Activated CD8-positive, alpha-beta memory T cell treated with anti-CD3 and anti-CD28 coated beads, Interleukin-2, amount 50 U/mL, for 1 hour (primary cell): ENCODE results near the gene ANKRD22.
"Not testable (repeated sequence)": the region's sequence is repeated elsewhere in the genome, so short reads cannot be mapped to it uniquely, and the experiment has no call there.

ENCODE experiments used
- DNase-seq: peaks from one replicate; pipeline ENCODE4 v3.0.0-alpha.2; 2020; ENCODE audit errors: extremely low read depth

ANKRD22 gene

DNA sequence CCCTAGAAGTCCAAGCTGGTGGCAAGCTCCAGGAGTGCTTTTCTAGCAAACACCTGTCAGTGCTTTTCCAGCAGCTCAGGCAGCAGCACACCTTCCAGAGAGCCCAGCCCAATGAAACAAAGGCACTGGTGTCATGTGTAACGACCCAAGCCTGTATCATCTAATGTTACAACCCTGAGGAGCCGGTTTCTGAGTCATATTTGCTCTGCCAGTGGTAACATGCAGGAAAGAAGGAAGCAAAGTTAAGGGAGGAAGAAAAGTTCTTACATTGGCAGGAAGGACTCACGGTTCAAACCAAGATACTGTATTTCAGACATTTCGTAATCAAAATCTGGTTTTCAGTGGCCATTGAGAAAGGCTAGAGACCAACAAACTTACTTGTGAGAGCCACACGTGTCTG is at the start of gene ANKRD22:
Gene ANKRD22, minus strand, starts transcription at position 139 of the 400 bp plus-strand sequence. CDS start 237 bp downstream, outside the sequence.
- no peak for DNase-seq

DNA sequence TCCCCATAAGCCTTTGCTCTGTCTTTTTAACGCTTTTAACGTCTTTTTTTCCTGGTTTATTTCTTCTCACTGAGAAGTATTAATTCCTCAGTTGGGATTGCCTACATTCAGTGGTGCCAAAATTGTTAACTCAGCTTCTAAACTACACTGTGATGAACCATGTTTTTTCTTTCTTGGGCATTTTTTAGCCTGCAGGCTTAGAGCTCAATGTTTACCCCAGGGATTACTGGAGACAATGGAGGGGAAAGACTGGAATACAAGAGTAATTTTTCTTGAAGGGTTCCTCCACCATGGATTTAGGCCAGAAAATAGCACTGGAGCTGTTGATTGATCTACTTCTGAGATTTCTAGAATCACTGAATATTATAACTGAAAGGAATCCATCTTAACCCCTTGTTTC is 48.2 kb upstream of the ANKRD22 start:
- no peak for DNase-seq

DNA sequence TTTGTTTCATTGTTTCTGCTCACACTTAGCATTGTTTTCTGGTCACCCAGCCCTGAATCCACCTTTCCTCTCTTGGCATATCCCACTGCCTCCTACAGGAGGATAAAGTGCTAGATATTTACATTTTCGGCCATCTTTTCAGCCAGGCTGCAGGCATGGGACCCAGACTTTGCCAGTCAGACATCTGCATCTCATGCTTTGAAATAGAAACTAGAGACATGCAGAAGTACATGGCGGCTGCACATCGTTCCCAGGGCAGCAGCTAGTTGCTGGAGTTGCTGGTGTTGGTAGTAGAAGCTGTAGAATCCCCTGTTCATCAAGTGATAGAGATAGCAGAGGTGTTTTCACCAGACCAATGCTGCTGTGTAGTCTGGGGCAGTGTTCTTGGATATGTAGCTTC is 47.1 kb upstream of the ANKRD22 start:
- no peak for DNase-seq

DNA sequence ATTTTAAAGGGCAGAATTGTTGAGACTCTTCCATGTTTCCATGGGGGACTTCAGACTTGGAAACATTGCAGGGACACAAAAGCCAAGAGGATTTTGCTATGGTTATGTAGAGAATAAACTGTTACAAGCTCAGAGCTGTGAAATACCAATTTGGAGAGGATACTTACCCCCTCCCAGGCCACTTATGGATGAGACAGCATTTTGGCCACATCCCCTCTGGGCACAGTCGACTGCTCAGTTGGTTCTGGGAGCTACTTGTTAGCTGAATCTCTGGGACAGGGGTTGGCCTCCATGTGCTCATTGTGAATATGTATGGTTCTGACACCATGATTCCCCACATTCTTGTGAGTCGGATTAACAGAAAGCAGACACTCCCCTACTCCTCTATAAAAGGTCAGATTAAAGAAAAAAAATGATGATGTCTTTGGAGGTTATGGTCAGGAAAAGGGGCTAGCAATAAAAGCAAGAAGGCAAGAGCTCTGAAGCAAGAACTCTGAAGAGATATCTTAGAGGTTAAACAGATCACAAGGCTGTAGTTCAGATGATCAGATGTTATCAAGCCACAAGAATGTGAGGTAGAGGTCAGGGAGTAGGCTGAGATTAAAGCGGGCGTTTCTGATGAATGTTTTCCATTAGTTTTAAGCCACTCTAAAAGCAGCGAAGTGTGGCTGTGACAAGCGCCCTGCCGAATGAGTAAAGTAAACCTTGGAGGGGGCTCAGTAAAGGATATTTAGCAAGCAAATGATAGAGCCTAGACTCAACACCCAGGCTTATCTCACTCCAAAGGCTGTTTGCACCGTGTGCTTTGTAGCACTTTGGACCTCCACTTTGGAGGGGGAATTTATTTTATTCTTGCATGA is 45.6 kb upstream of the ANKRD22 start:
- DNase-seq, result no peak

DNA sequence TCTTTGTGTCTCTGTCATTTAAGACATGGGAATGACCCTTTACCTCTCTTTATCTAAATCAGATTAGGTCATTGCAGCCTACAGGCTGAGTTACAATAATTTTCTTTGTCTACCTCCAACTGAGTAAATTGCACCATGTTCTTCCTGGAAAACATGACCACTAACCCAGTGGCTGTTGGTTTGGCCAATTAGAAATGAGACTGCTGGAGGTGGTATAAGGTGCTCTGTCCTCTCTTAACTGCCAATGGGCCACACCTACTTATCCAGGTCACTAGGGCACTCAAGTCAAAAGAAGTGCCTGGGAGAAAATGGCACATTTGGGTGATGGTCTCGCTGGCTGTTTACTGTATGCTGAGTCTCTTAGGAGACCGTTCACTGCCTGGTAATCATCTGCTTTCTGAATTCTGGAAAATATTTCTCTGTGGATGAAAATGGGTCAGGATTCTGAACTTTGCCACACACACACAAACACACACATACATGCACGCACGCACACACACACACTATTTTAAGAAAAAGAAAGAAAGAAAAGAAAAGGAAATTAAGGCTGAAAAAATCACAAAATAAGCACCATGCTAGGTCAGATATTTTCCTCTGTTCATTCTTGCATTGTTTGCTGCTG is 44.8 kb upstream of the ANKRD22 start:
- DNase-seq, result no peak

DNA sequence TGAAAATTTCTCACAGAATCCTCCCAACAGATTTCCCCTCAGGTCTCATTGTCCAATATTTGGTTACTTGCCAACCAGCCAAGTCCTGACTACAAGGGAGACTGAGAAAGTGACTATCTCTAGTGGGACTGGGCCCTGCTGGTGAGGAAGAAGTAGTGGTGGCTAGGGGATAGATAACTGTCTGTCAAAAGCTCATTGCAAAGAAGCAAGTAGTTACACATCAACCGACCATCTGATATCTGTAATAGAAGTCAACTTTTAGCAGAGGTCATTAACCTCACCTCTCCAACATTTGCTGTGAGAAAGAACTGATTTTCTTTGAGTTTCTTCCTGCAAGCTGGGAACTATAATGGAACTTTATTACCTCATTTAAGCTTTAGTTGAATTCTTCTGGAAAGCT is 43.6 kb upstream of the ANKRD22 start:
- DNase-seq, result no peak

DNA sequence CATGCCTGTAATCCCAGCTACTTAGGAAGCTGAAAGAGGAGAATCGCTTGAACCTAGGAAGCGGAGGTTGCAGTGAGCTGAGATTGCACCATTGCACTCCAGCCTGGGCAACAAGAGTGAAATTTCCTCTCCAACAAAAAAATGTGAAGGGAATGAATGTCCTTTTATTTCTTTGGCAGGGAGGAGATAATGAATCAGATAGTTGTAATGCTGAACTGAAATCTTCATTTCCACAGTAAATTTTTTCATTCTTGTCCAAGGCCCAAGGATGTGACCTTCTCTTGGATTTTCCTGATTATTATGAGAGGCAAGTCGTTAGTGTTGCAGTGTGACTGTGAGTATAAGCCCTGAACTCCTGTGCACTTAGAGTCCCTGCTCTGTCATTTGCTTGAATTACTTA is 42.0 kb upstream of the ANKRD22 start:
- no peak for DNase-seq

DNA sequence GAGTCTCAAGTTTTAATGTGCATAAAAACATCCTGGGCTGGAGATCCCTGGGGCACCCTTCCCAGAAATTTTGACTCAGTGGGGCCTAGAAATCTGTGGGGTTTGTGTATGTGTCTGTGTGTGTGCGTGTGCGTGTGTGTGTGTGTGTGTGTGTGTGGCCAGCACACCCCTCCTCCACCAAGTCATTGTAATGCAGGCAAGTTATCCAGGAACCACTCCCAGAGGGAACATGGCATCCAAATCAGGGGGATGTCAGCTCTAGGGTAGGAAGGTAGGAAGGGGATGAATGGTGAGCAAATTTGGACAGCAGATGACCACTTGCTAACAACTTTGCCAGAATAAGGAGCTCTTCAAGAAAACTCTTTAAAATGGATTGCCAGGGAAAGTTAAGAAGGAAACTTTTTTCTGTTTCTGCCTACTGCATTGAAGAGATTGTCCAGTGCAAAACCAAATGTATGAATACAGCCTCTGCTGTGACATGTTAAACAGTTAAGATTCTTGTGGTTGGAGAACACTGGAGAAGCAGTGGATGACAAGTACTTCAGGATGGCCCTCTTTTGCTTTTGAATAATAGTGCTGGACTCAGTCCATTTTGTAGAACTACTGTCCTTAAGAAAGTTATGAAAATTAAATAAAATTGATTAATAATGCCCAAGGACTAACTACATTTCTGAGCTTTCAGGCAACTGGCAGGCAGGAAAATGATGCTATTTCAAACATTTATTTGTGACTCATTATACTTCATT is 40.8 kb upstream of the ANKRD22 start:
- no peak for DNase-seq

DNA sequence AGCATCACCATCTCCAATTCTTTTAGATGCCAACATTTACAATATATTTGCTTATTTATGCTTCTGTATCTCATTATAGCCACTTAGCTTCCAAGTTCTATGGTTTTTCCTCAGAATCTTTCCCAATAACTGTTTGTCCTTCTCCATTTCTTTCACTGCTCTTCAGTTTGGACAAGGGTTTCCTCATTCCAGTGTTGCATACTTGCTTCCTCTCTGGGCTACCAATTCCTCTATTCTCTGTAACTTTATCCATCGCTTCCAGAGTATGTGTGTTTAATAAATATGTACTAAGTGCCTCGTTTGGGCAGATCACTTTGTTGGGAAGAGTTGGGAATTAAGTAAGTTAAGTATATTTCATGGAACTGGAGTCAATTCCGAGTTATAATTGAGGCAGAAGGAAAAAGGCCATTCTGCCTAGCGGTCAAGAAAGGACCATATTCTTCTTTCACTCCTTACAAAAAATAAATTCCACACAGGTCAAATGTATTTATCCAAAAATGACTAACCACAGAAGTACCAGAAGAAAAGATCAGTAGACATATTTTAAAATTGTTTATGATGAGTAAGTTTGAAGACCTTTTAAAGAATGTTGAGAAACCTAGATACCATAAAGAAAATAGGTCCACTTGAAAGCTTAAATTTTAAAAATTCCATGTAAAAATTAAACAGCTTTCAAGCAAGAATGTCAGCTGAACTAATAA is 39.2 kb upstream of the ANKRD22 start:
- DNase-seq, result no peak

DNA sequence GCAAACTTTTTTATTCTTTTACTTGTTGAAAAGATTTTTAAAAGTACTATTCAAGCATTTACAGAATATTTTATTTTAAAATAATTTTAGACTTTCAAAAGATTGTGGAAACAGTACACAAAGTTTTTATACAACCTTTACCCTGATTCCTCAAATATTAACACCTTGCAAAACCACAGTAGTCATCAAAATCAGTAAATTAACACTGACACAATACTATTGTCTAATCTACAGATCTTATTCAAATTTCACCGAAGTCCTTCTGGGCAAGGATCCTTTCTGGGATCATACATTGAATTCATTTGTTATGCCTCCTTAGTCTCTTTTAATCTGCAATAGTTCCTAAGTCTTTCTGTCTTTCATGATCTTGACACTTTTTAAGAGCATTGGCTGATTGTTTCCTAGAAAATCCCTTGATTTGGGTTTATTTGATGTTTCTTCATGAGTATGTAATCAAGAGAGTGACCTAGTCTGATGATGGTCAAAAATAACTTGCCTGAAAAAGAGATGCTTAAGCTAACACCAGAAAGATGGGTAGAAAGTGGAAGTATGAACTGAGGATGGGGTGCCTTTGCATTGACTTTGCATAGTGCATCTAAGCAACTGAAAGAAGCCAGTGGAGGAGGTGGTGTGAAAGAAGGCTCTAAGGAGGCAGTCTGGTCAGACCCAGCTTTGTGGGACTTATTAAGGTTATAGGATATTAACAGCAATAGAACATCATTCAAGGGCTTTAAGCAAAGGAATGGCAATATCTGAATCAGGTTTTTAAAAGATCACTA is 38.1 kb upstream of the ANKRD22 start:
- no peak for DNase-seq

DNA sequence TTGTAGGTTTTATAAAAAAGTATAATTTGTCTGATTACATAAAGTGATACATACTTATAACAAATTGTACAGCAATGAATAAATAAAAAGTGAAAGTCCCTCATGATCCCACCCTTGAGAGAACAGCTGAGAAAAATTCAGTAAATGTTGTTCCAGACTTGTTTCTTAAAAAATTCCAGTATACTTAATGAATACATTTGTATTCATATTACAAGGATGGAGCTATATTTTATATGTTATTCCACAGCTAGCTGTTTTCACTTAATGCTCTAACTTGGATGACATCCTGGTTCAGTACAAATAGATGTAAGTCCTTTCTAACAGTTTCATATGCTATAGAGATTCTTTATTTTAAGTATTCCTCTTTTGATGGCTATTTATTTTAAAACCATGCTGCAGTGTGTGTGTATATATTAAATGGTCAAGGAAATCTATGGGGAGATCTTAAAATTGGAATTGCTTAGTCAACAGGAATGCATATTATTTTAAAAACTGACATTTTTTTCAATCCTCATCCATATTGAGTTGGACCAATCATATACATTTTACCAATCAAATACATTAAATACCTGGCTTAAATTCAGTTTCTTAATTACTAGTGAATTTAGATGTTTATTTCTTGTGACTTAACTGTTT is 37.3 kb upstream of the ANKRD22 start:
- no peak for DNase-seq

DNA sequence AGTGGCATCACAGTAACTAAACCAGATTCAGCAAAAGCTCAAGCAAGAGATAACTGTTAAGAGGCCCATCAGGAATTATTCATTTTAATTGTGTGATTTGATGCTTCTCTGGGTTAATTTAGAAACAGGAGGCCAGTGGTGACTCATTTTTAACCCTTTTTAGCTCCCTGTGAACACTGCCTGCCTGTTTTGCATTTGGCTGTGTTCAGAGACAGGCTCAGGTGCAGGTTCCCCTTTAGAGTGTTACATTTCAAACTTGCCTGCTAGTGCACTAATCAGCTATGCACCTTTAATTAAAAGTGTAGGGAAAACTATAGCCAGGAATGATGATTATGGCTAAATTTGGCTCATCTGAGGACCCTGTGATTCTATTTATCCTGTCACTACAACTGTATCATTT is 34.9 kb upstream of the ANKRD22 start:
- DNase-seq, result no peak

DNA sequence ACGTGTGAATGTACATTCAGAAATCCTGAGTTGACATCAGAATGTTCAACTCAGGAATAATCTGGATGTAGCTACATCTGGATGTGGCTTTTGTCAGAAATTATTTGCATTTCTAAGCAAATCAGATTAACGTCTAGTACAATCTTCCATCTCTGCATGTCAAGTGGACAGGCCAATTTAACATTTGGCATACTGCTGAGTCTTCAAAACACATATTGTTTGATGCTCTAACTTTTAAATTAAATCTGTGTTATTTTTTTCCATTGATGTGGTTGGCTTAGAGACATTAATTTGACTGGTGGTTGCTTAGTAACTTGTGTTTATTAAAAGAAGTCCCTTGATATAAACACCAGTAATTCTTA is 31.8 kb upstream of the ANKRD22 start:
- DNase-seq, result no peak

DNA sequence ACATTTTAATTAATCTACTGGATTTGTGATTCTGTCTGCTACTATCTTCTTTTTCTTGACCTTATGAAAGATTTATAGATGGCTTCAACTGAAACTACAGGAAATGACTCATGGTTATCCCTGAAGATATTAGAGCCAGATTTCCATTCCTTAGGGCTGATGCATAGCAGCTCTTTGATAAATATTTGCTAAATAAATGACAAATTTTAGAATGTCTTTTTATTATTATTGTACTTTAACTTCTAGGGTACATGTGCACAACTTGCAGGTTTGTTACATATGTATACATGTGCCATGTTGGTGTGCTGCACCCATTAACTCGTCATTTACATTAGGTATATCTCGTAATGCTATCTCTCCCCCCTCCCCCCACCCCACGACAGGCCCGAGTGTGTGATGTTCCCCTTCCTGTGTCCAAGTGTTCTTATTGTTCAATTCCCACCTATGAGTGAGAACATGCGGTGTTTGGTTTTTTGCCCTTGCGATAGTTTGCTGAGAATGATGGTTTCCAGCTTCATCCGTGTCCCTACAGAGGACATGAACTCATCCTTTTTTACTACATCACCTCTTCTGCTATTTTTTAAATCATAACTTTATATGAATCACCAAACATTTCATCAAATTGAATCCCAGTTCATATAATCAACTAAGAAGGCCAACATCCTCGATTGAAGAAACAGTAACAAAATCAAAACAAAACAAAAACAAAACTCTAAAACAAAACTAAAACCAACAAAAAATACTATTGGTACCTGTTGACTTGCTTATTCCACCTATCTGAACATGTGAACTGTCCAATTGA is 31.2 kb upstream of the ANKRD22 start:
- DNase-seq, result not testable (repeated sequence)

DNA sequence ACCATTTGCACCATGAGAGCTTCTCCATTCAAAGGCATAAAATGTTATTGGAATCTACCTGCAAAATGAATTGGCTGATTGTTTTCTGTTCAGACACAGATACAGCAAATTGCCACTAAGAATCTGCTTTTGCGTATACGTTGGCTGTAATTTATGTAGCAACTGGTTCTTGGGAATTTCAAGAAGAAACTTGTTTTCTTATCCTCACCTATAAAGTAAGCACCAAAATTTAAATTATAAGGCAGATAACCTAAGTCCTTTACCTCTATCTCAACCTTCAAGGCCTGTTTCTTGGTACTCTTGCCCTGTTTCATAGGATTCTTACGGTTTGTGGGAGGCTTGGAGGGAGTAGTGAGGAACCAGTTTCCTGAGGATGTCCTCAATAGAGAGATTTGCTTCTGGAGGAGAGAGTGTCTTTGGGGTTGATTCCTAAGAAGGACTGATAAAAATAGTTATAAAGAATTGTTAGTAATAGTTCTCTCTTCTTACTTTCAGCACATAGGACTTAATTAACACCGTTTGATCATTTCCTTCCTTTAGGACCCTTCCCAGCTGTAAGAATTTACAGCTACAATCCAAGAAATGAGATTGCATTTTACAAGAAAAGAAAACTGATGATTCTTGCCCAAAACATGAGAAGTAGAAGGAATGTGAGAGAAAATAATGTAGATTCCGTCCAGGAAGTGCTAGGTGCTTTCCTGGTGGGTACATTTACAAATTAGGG is 30.4 kb upstream of the ANKRD22 start:
- DNase-seq, result no peak

DNA sequence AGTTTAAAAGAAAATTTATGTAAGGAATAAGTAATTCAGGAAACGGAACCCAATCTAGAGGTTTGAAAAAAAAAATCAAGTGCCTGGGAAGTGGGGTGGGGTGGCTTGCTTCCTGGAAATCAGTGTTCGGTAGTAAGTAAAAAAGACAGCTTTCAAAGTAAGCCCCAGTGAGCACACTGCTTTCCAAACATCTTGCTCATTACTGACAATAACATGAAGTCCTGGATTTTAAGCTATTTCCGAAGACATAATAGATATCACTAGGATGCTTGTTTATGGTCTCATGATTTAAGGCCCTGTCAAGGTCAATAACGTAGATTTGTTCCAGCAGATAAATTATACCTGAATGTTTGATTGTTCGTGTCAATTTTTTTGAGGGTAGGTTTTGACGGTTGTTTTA is 29.7 kb upstream of the ANKRD22 start:
- DNase-seq, result no peak

DNA sequence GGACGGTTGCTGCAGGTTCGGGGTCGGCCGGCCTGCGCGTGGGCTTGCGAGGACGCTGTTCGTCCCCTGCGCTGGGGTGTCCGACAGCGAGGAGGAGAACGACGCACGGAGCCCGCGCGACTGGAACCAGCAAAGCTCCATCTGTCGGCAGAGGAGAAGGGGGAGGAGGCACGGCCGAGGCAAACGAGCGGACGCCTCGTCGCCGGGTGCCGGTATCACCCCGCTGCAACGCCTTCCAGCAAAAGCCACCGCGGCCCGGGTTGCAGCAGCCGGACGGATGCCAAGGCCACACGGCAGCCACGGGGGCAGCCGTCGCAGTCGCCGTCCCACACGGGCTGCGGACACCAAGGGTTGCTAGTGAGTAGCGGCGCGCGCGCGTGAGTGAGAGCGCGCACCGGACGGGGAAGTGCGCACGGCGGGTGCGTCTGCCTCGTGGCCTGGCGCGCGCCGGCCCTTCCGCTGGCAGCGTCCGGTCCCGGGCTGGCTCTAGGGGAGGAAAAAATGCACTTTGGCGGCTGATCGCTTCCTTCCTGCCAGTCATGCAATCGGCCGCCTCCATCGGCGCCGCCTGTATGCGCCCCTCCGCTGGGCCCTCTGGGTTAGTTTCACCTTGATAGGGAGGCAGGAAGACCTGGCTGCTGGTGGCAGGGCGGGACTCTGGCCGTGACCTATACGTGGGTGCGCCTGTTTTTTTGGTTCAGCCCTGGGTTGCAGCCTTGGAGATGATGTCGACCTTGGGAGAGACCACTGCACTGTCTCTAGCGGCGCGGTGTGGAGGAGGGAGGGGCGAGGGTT is 28.8 kb upstream of the ANKRD22 start:
- no peak for DNase-seq

DNA sequence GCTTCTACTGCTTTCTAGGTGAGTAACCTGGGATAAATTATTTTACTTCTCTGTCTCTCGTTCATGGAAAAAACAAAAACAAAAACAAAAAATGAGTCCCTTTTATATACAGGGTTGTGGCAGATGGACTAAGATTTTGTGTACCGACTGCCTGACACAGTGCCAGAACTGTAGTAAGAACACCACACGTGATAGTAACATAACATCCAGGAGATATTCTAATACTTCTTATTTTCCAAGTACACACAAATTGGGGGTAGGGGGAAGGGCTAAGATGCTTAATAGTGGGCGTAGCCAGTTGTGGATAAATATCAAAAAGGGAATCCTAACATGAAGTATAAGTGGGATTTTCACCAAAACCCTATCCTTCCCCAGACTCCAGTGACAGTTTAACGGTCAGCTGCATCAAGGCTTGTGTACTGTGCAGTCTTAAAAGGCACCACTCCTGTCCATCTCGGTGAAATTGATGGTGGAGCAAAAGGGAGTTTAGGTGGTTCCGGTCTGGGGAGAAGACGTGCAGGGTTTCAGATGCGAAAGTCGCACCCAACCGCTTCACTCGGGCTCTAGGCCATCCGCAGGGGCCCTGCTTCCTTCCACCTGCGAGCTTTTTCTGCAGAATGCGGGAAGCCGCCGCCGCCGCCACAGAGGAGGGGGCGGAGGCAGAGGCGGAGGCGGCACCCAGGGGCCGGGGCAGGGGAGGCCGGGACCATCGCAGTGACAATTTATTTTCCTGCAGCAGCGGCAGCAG is 28.1 kb upstream of the ANKRD22 start, which contains the start of gene STAMBPL1:
Gene STAMBPL1, plus strand, starts transcription at position 712 of the 748 bp plus-strand sequence. CDS start 21,464 bp downstream, outside the sequence.
- no peak for DNase-seq
